HK-2 (cell line): ENCODE measurements around the gene HOOK1.
"Not testable (repeated sequence)": the region's sequence is repeated elsewhere in the genome, so short reads cannot be mapped to it uniquely, and the experiment has no call there.

Source experiments
- DNase-seq: peaks from one replicate; pipeline ENCODE4 v3.0.0-alpha.2; 2018; ENCODE audit not compliant: unreplicated experiment

HOOK1 gene

DNA sequence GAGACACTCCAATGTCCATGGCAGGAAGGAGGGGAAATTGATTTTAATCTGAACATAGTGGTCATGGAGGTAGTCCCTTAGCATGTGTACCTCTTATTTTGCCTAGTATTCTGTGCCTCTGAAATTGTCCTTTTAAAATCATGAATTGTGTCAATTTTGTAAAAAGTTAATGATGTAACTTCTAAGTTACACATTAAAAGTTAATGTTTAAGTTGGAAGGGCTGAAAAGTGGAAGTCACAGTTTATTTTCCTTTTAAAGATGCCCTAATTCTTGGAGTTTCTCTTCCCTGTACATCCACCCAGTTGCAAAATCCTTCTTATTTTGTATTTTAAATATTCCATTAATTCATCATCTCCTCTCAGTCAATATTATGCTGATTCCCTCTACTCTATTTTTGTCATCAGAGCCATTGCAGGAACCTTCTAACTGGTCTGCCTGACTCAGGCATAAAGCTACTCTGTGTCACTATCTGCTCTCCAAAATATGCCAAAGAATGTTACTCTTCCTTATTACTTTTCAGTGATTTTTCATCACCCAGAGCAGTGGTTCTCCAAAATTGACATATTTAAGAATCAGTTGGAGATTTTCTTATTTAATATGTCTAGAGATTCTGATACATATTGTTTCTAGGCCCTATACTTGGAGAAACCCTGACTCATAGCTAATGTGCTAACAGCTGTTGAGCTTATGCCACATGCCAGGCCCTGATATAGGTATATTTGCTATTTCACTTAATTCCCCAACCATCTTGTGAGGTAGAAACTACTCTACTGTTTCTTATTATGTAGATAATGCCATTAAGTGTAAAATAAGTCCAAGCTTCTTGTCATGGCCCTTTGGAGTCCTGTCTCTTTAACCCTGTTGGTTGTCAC, 5.1 kb downstream of the HOOK1 start:
- no peak for DNase-seq

- DNase-seq = no peak
Observed at GRCh38 chr1:59827055-59827643, 12.4 kb downstream of the HOOK1 start.

GRCh38 chr1:59828160-59828559, 13.4 kb downstream of the HOOK1 start:
- no peak for DNase-seq

DNA sequence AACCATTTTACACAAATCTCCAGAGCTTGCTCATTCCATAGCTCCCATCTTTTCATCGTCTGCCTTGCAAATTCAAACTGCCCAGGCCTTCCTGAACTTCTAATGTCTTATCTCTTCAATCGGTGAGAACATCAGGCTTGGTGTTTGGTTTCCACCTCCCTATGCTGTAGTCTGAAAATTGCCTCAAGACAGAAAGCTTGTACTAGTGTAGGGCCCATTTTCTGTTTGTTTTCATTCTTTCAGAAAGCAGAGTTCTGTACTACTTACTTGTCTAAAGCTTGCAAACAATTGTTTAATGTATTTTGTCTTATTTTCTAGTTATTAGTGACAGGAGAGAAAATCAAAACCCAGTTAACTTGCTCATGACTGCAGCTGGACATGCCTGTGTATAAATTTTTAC, 16.8 kb downstream of the HOOK1 start:
- no peak for DNase-seq

DNA sequence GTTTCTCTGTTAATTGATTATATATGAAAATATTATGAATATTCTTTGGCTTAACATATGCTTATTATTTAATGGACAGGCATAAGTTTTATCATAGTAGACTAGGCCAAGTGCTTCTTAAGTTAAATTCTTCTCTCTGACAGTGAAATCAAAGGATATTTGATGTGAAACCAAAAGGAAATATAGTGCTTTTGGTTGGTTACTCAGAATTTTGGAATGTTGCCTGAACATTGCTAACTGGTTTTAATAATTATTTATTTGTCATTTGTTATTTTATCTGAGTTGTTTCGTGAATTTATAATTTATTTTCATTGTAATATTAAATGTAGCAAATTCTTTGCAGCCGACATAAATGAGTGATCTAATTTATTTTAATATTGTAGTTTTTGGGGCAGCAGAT, 18.3 kb downstream of the HOOK1 start:
- no peak for DNase-seq

DNA sequence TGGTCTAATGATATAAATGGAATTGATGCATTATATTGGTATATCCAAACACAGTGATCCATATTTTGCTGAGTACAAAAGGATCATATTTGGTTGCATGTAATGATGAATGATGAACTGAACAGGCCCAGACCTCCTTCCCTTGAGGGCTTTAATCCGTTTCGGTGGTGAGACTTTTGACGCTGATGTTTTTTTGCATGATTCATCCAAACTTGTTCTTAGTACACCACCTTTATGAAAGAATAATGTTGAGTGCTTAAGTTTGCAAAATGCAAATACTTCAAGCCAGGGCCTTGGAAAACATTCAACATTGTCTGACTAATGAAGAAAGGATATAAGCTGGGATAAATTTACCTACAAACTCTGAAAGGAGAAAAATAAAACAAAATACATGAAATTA, 19.2 kb downstream of the HOOK1 start:
- DNase-seq = no peak

DNA sequence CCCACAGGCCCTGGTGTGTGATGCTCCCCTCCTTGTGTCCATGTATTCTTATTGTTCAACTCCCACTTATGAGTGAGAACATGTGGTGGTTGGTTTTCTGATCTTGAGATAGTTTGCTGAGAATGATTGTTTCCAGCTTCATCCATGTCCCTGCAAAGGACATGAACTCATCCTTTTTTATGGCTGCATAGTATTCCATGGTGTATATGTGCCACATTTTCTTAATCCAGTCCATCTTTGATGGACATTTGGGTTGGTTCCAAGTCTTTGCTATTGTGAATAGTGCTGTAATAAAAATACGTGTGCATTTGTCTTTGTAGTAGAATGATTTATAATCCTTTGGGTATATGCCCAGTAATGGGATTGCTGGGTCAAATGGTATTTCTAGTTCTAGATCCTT, 23.1 kb downstream of the HOOK1 start:
- DNase-seq = not testable (repeated sequence)

DNA sequence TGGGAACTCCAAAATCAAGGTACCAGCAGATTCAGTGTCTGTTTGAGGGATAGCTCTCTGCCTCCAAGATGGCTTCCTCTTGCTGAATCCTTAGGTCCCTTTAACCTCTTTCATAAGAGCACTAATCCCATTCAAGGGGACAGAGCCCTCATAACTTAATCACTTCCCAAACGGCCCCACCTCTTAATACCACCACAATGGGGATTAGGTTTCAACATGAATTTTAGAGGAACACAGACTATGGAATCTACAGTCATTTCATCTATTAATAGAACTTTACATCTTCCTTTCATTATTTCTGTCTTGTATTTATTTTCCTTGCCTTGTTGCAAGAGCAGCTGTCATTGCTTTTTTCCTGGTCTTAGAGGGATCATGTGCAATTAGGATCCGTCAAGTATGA, 30.3 kb downstream of the HOOK1 start:
- DNase-seq = no peak

GRCh38 chr1:59846209-59846894, 31.6 kb downstream of the HOOK1 start:
- DNase-seq = no peak

DNA sequence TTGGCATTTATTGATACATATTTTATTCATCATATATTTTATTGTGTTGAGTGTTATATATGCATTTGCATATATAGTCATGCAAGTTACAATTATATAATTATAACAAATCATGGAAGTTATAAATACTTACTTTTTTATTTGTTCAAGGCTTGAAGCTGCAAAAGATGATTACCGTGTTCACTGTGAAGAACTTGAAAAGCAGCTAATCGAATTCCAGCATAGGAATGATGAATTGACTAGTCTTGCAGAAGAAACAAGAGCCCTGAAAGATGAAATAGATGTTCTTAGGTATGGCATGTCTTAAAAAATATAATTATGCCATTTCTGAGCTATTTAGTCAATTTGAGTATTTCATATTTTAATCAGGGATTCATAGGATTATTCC, 32.1 kb downstream of the HOOK1 start:
- no peak for DNase-seq

- no peak for DNase-seq
Observed at GRCh38 chr1:59852117-59852516, 37.4 kb downstream of the HOOK1 start.

DNA sequence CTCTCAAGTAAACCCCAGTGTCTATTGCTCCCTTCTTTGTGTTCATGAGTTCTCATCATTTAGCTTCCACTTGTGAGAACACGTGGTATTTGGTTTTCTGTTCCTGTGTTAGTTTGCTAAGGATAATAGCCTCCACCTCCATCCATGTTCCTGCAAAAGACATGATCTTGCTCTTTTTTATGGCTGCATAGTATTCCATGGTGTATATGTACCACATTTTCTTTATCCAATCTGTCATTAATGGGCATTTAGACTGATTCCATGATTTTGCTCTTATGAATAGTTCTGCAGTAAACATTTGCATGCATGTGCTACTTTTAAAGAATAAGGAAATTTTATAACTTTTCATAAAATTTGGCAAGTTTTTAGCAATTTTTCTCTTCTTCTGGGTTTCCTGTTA, 40.5 kb downstream of the HOOK1 start:
- DNase-seq = not testable (repeated sequence)

DNA sequence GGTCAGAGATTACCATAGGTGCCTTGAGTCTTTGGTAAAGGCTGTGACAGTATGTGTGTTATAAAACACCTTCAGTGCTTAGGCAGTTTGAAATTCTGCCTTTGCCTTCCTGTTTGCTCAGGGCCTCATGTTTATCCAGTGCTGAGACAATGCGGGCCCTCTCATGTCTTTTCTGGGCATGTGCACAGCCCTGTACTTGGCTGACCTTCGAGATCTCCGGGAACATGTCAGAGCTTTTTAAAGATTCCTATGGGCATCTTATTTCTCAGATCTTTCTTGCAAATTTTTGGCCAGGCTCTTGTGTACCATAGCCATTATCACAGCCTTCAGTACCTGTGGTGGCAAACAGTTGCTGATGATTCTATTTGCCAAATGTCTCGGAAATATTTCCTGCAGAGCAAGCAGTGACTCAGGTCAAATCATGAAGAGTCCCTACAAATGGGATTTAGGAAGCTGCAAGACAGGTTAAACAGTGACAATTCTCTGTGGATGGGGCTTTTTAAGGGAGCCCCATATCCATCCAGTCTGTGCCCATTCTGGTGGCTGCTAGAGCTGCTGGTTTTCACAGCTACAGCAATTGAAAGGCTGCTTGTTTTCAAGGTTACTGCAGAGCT, 42.1 kb downstream of the HOOK1 start:
- DNase-seq = no peak

- no peak for DNase-seq
Observed at GRCh38 chr1:59857679-59858354, 43.1 kb downstream of the HOOK1 start.

- DNase-seq = no peak
Observed at GRCh38 chr1:59866462-59866861, 51.7 kb downstream of the HOOK1 start.

DNA sequence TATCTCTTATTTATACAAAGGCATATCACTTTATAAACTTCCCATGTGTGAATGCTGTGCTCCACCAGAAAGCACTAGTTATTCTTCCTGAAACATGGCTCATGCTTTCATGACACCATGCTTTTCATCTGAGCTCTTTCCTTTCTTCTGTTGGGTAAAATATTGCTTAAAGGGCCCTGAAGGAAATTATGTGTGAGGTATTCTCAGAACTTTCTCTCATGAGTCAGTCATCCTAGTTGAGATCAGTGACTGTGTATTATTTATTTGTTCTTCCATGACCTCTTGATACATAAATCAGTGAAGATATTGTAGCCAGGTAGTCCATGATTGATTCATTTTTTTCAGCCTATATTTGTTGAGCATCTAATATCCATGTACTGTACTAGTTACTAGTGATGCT, 57.0 kb downstream of the HOOK1 start:
- DNase-seq = no peak

- DNase-seq = no peak
Observed at GRCh38 chr1:59877108-59877682, 62.4 kb downstream of the HOOK1 start.

- no peak for DNase-seq
Observed at GRCh38 chr1:59878370-59878769, 63.6 kb downstream of the HOOK1 start.

GRCh38 chr1:59879574-59879973, 64.8 kb downstream of the HOOK1 start:
- DNase-seq = peak; percentile 20

- DNase-seq = no peak
Observed at GRCh38 chr1:59879996-59880505, 65.3 kb downstream of the HOOK1 start.

GRCh38 chr1:59880735-59881134, 66.0 kb downstream of the HOOK1 start:
- DNase-seq = no peak
